NCI-H128 (cell line): ENCODE results near the gene MGMT.

ENCODE experiments used
- DNase-seq: peaks from one replicate; lab custom pipeline; 2025; ENCODE audit not compliant: unreplicated experiment; lab: John Stamatoyannopoulos, UW

MGMT gene

GRCh38 chr10:129494176-129494575 is 27.1 kb downstream of the MGMT start:
- no peak for DNase-seq

GRCh38 chr10:129494740-129495139 is 27.7 kb downstream of the MGMT start:
- no peak for DNase-seq

- no peak for DNase-seq
Measured at GRCh38 chr10:129495256-129495655, 28.2 kb downstream of the MGMT start.

GRCh38 chr10:129495698-129496097 is 28.7 kb downstream of the MGMT start:
- DNase-seq: no peak

- no peak for DNase-seq
Measured at GRCh38 chr10:129497013-129497412, 30.0 kb downstream of the MGMT start.

GRCh38 chr10:129498680-129499079 is 31.6 kb downstream of the MGMT start:
- DNase-seq: no peak

- no peak for DNase-seq
Measured at GRCh38 chr10:129500617-129501339, 33.7 kb downstream of the MGMT start.

GRCh38 chr10:129501652-129502436 is 34.8 kb downstream of the MGMT start:
- no peak for DNase-seq

- DNase-seq: no peak
Measured at GRCh38 chr10:129502448-129502847, 35.4 kb downstream of the MGMT start.

GRCh38 chr10:129505500-129506075 is 38.5 kb downstream of the MGMT start:
- no peak for DNase-seq

GRCh38 chr10:129506101-129506797 is 39.2 kb downstream of the MGMT start:
- no peak for DNase-seq

GRCh38 chr10:129507216-129507889 is 40.3 kb downstream of the MGMT start:
- DNase-seq: no peak

- DNase-seq: no peak
Measured at GRCh38 chr10:129509155-129509554, 42.1 kb downstream of the MGMT start.

GRCh38 chr10:129509835-129510234 is 42.8 kb downstream of the MGMT start:
- no peak for DNase-seq

- no peak for DNase-seq
Measured at GRCh38 chr10:129511086-129511485, 44.0 kb downstream of the MGMT start.

- DNase-seq: no peak
Measured at GRCh38 chr10:129511758-129512157, 44.7 kb downstream of the MGMT start.

GRCh38 chr10:129513312-129513711 is 46.3 kb downstream of the MGMT start:
- DNase-seq: no peak

GRCh38 chr10:129514568-129515451 is 47.8 kb downstream of the MGMT start:
- no peak for DNase-seq

- no peak for DNase-seq
Measured at GRCh38 chr10:129516846-129517679, 50.0 kb downstream of the MGMT start.
